SK-N-SH (cell line): Measurements from ENCODE around the gene BRINP2. TPM values are rescaled to one million over a fixed set of nuclear protein-coding genes. Genes with fewer than 3 reads are reported as not detected.

Experiments
- CTCF ChIA-PET: fragments of 300-600, 350-600 bp; formaldehyde crosslinking; extraction: SDS; loops from one replicate; lab custom pipeline; 2021; lab: Yijun Ruan, JAX
- POLR2A ChIA-PET: fragments of 350-600 bp; sonication (Branson Sonifier 250); formaldehyde crosslinking; extraction: SDS; loops from one replicate; lab custom pipeline; 2020; ENCODE audit warnings: antibody characterized with exemption, inconsistent platforms; lab: Yijun Ruan, JAX
- DNase-seq: peaks from one replicate; pipeline ENCODE4 v3.0.0; 2012
- H2AFZ ChIP-seq: fragments of 200-600 bp; sonication (generic); 2 replicates; pipeline ENCODE4 v1.8.1; 2016; ENCODE audit warnings: antibody characterized with exemption, mild to moderate bottlenecking, low read depth
- H3F3A ChIP-seq: fragments of 200-600 bp; sonication (generic); replicated peaks from 2 replicates; pipeline ENCODE3; 2016; ENCODE audit warnings: antibody characterized with exemption, mild to moderate bottlenecking; ENCODE audit not compliant: insufficient read depth
- H3K27ac ChIP-seq, 2 experiments: fragments of 200-500 bp in 1 of 2; fragments of 200-600 bp in 1 of 2; sonication (Bioruptor generic) in 1 of 2; sonication (generic), shearing (Covaris generic) in 1 of 2; 2 replicates each; pipeline versions ENCODE4 v1.5.1 to v1.6.1; 2014 to 2016; ENCODE audit warnings: low read depth in 2 of 2, inconsistent platforms in 1 of 2, low read length in 1 of 2, mild to moderate bottlenecking in 1 of 2, mixed read lengths in 1 of 2
- H3K27me3 ChIP-seq: fragments of 200-600 bp; sonication (generic), shearing (Covaris generic); 2 replicates; pipeline ENCODE4 v1.6.1; 2016; ENCODE audit warnings: mixed run types; ENCODE audit not compliant: insufficient read depth
- H3K36me3 ChIP-seq, 2 experiments: fragments of 200-500 bp in 1 of 2; fragments of 200-600 bp in 1 of 2; sonication (Bioruptor generic) in 1 of 2; sonication (generic) in 1 of 2; replicated peaks in 1 of 2; 2 replicates each; pipeline versions ENCODE3 to v1.5.1; 2014 to 2016; ENCODE audit warnings: low read length in 1 of 2, mild to moderate bottlenecking in 1 of 2; ENCODE audit not compliant: insufficient read depth in 2 of 2, control insufficient read depth in 1 of 2
- H3K4me1 ChIP-seq, 2 experiments: fragments of 200-500 bp in 1 of 2; fragments of 200-600 bp in 1 of 2; sonication (Bioruptor generic) in 1 of 2; sonication (generic), shearing (Covaris generic) in 1 of 2; 2 replicates each; pipeline versions ENCODE4 v1.5.1 to v1.6.1; 2014 to 2016; ENCODE audit warnings: low read depth in 1 of 2, low read length in 1 of 2, mixed run types in 1 of 2; ENCODE audit not compliant: insufficient read depth in 2 of 2, control insufficient read depth in 1 of 2
- H3K4me2 ChIP-seq: fragments of 200-600 bp; sonication (generic), shearing (Covaris generic); 2 replicates; pipeline ENCODE4 v1.6.1; 2017; ENCODE audit warnings: mixed run types
- H3K4me3 ChIP-seq, 2 experiments: fragments of 200-500 bp in 1 of 2; fragments of 200-600 bp in 1 of 2; sonication (Bioruptor generic) in 1 of 2; sonication (generic), shearing (Covaris generic) in 1 of 2; 2 replicates each; pipeline versions ENCODE4 v1.5.1 to v1.8.1; 2014 to 2016; ENCODE audit warnings: low read depth in 2 of 2, inconsistent platforms in 1 of 2, low read length in 1 of 2, mild to moderate bottlenecking in 1 of 2, mixed read lengths in 1 of 2, moderate library complexity in 1 of 2
- H3K79me2 ChIP-seq: fragments of 200-600 bp; sonication (generic); 2 replicates; pipeline ENCODE4 v1.8.1; 2017; ENCODE audit warnings: mild to moderate bottlenecking; ENCODE audit not compliant: insufficient read depth
- H3K9ac ChIP-seq: fragments of 200-600 bp; sonication (generic); 2 replicates; pipeline ENCODE4 v1.6.1; 2017; ENCODE audit warnings: mixed run types
- H3K9me2 ChIP-seq: fragments of 200-600 bp; sonication (generic); 2 replicates; pipeline ENCODE4 v1.6.1; 2017; ENCODE audit warnings: mixed run types
- H3K9me3 ChIP-seq: fragments of 200-600 bp; sonication (generic); 2 replicates; pipeline ENCODE4 v1.6.1; 2017; ENCODE audit warnings: mixed run types, mild to moderate bottlenecking, moderate library complexity
- H4K20me1 ChIP-seq: fragments of 200-600 bp; sonication (generic); 2 replicates; pipeline ENCODE4 v1.6.1; 2017; ENCODE audit warnings: mild to moderate bottlenecking, mixed run types; ENCODE audit not compliant: insufficient read depth
- CTCF ChIP-seq: fragments of 200-600 bp; sonication (generic); IDR thresholded peaks from 2 replicates; pipeline ENCODE4 v1.6.1; 2017; ENCODE audit warnings: antibody characterized with exemption, mild to moderate bottlenecking, moderate library complexity
- EP300 ChIP-seq, 2 experiments: IDR thresholded peaks; 2 replicates each; pipeline versions ENCODE4 v1.4.0 to v1.6.1; 2012; ENCODE audit warnings: borderline replicate concordance in 1 of 2, low read depth in 1 of 2, low read length in 1 of 2
- EZH2phosphoT487 ChIP-seq: fragments of 200-600 bp; sonication (generic); IDR thresholded peaks from 2 replicates; pipeline ENCODE4 v1.6.1; 2017; ENCODE audit warnings: low read depth, mixed run types, mild to moderate bottlenecking, antibody characterized with exemption, moderate library complexity, borderline replicate concordance
- FOSL2 ChIP-seq: IDR thresholded peaks from 2 replicates; pipeline ENCODE4 v1.4.0; 2012; ENCODE audit warnings: low read depth, mild to moderate bottlenecking, moderate library complexity, borderline replicate concordance
- FOXJ3 ChIP-seq: sonication (generic); formaldehyde crosslinking; IDR thresholded peaks from 2 replicates; pipeline ENCODE4 v1.5.1; 2020; ENCODE audit warnings: mild to moderate bottlenecking, missing genetic modification reagents
- FOXM1 ChIP-seq: IDR thresholded peaks from 2 replicates; pipeline ENCODE4 v1.4.0; 2012; ENCODE audit warnings: low read depth, mild to moderate bottlenecking
- GABPA ChIP-seq: IDR thresholded peaks from 2 replicates; pipeline ENCODE4 v1.4.0; 2012; ENCODE audit warnings: low read depth, mild to moderate bottlenecking
- GATA2 ChIP-seq: sonication (generic); formaldehyde crosslinking; IDR thresholded peaks from 2 replicates; pipeline ENCODE4 v1.5.0; 2020; ENCODE audit warnings: mild to moderate bottlenecking, missing genetic modification reagents
- IRF3 ChIP-seq: fragments of 150-350 bp; IDR thresholded peaks from 2 replicates; pipeline ENCODE4 v1.6.1; 2016; ENCODE audit warnings: mild to moderate bottlenecking, low read depth, low read length
- MAX ChIP-seq: IDR thresholded peaks from 2 replicates; pipeline ENCODE4 v1.4.0; 2012; ENCODE audit warnings: low read depth
- MXI1 ChIP-seq: IDR thresholded peaks from 2 replicates; pipeline ENCODE4 v1.6.1; 2012; ENCODE audit warnings: mild to moderate bottlenecking, low read depth, low read length, improper control_type of control experiment
- NRF1 ChIP-seq: IDR thresholded peaks from 2 replicates; pipeline ENCODE4 v1.6.1; 2012; ENCODE audit warnings: low read depth, mild to moderate bottlenecking, low read length
- RCOR1 ChIP-seq: fragments of 150-350 bp; IDR thresholded peaks from 2 replicates; pipeline ENCODE4 v1.6.1; 2017; ENCODE audit warnings: antibody characterized with exemption, low read length
- RFX5 ChIP-seq: IDR thresholded peaks from 2 replicates; pipeline ENCODE4 v1.6.1; 2012; ENCODE audit warnings: mild to moderate bottlenecking, improper control_type of control experiment, low read length
- SIN3A ChIP-seq: IDR thresholded peaks from 2 replicates; pipeline ENCODE4 v1.6.1; 2012; ENCODE audit warnings: low read depth, mild to moderate bottlenecking, low read length, moderate library complexity, borderline replicate concordance
- SMC3 ChIP-seq: IDR thresholded peaks from 2 replicates; pipeline ENCODE4 v1.6.1; 2012; ENCODE audit warnings: low read depth, low read length, improper control_type of control experiment
- TAF1 ChIP-seq: IDR thresholded peaks from 2 replicates; pipeline ENCODE4 v1.6.1; 2012; ENCODE audit warnings: low read depth, mild to moderate bottlenecking, low read length, moderate library complexity, borderline replicate concordance
- TCF12 ChIP-seq: IDR thresholded peaks from 2 replicates; pipeline ENCODE4 v1.4.0; 2012
- USF1 ChIP-seq: IDR thresholded peaks from 2 replicates; pipeline ENCODE4 v1.4.0; 2012; ENCODE audit warnings: low read depth, borderline replicate concordance
- USF2 ChIP-seq: fragments of 150-350 bp; IDR thresholded peaks from 2 replicates; pipeline ENCODE4 v1.6.1; 2017; ENCODE audit warnings: antibody characterized with exemption, low read length, low read depth, borderline replicate concordance
- WGBS: methylation state at CpG from one replicate; pipeline ENCODE4 v1.1.6; 2017; ENCODE audit warnings: low lambda C conversion rate; 5-methylcytosine and 5-hydroxymethylcytosine counted together
- polyA plus RNA-seq, 3 experiments: library from polyadenylated mRNA; depleted of rRNA; stranded (reverse); fragments of >200 nt; gene quantifications; 2 replicates each; pipeline ENCODE4 v1.2.3, GENCODE V29; 2012

BRINP2 gene
- polyA plus RNA-seq, 1 of the 3 experiments (the other 2 are of a cell fraction), result 0.12 TPM

GRCh38 chr1:177228693-177229065, 57.9 kb downstream of the BRINP2 start (continued):
- TF ChIP-seq TCF12 (no peak), IRF3 (no peak), FOSL2 (no peak), USF1 (no peak), SIN3A (no peak)
- TF ChIP-seq, all 33 proteins: peak for 0

- Histone ChIP-seq H3K4me2 (no peak overlapping the region), H3F3A (no peaks in the 10 kb centered on the region), H3K4me3 (no peak overlapping the region), H3K9ac (no peak overlapping the region), H3K27me3 (no peaks in the 10 kb centered on the region), H3K9me2 (no peaks in the 10 kb centered on the region), H3K79me2 (no peaks in the 10 kb centered on the region), H3K27ac (no peak overlapping the region), H2AFZ (no peak overlapping the region), H4K20me1 (no peaks in the 10 kb centered on the region), H3K36me3 (peaks cover 0 to 3% of the 10 kb centered on the region in 2 experiments), H3K9me3 (no peaks in the 10 kb centered on the region), H3K4me1 (peaks cover 0 to 14% of the 10 kb centered on the region in 2 experiments; a peak in 1 of 4 replicates)
- TF ChIP-seq EP300 (IDR thresholded peaks at IDR 0.05; ENCODE audit: borderline replicate concordance in 1 of 2, low read depth in 1 of 2, low read length in 1 of 2) (no peak), GATA2 (no peak), RFX5 (no peak), IRF3 (no peak), MAX (no peak), TAF1 (no peak), NRF1 (no peak), USF2 (no peak), SMC3 (no peak), RCOR1 (no peak), EZH2phosphoT487 (no peak), FOXJ3 (CRISPR knock-in tag) (no peak), GABPA (no peak), FOXM1 (no peak), CTCF (no peak), MXI1 (no peak)
- DNase-seq, result no peak
- CTCF ChIA-PET, result interaction anchor here (1.6 kb wide), 1 partner anchor 48 kb away, joined by 4 read pairs; no protein-coding TSS in a partner anchor
- POLR2A ChIA-PET, result no interaction called here
- 90% methylated on average over 11 of the region's 20 CpGs for WGBS
These were observed 59.0 kb downstream of the BRINP2 start for GRCh38 chr1:177229781-177230180.
